ENCODE results near the gene ITGB1BP1. TPM values are rescaled to one million over a fixed set of nuclear protein-coding genes. Genes with fewer than 3 reads are reported as not detected.

The ITGB1BP1 gene
- total RNA-seq, 1 donor from 2014 or later, result 97.3 TPM

- Mint-ChIP-seq H3K4me3 (ENCODE audit: unreplicated experiment) (no peak overlapping the region), H3K36me3 (ENCODE audit: low read depth, unreplicated experiment) (peaks cover 10% of the 10 kb centered on the region)
Observed at GRCh38 chr2:9430316-9431293, 7.3 kb upstream of the ITGB1BP1 start.

GRCh38 chr2:9428965-9429577, 5.7 kb upstream of the ITGB1BP1 start:
- Mint-ChIP-seq H3K36me3 (ENCODE audit: low read depth, unreplicated experiment) (peaks cover 10% of the 10 kb centered on the region), H3K27ac (ENCODE audit: unreplicated experiment) (no peak overlapping the region), H3K9me3 (ENCODE audit: unreplicated experiment) (no peaks in the 10 kb centered on the region), H3K27me3 (ENCODE audit: unreplicated experiment) (no peaks in the 10 kb centered on the region), H3K4me1 (ENCODE audit: unreplicated experiment) (no peaks in the 10 kb centered on the region), H3K4me3 (ENCODE audit: unreplicated experiment) (no peak overlapping the region)
- no peak for DNase-seq (ENCODE audit: low spot score)
- TF ChIP-seq, protein P1, sequence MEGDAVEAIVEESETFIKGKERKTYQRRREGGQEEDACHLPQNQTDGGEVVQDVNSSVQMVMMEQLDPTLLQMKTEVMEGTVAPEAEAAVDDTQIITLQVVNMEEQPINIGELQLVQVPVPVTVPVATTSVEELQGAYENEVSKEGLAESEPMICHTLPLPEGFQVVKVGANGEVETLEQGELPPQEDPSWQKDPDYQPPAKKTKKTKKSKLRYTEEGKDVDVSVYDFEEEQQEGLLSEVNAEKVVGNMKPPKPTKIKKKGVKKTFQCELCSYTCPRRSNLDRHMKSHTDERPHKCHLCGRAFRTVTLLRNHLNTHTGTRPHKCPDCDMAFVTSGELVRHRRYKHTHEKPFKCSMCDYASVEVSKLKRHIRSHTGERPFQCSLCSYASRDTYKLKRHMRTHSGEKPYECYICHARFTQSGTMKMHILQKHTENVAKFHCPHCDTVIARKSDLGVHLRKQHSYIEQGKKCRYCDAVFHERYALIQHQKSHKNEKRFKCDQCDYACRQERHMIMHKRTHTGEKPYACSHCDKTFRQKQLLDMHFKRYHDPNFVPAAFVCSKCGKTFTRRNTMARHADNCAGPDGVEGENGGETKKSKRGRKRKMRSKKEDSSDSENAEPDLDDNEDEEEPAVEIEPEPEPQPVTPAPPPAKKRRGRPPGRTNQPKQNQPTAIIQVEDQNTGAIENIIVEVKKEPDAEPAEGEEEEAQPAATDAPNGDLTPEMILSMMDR (IDR thresholded peaks at IDR 0.05; ENCODE audit: unreplicated experiment), result no peak

More at GRCh38 chr2:9430316-9431293, 7.3 kb upstream of the ITGB1BP1 start:
- no peaks in the 10 kb centered on the region for H3K27me3 Mint-ChIP-seq (ENCODE audit: unreplicated experiment)
- TF ChIP-seq, protein P1 (IDR thresholded peaks at IDR 0.05; ENCODE audit: unreplicated experiment), result no peak
- H3K27ac Mint-ChIP-seq (ENCODE audit: unreplicated experiment), result no peak overlapping the region
- no peak for DNase-seq (ENCODE audit: low spot score)
- no peaks in the 10 kb centered on the region for H3K4me1 Mint-ChIP-seq (ENCODE audit: unreplicated experiment)
- no peaks in the 10 kb centered on the region for H3K9me3 Mint-ChIP-seq (ENCODE audit: unreplicated experiment)

DNA sequence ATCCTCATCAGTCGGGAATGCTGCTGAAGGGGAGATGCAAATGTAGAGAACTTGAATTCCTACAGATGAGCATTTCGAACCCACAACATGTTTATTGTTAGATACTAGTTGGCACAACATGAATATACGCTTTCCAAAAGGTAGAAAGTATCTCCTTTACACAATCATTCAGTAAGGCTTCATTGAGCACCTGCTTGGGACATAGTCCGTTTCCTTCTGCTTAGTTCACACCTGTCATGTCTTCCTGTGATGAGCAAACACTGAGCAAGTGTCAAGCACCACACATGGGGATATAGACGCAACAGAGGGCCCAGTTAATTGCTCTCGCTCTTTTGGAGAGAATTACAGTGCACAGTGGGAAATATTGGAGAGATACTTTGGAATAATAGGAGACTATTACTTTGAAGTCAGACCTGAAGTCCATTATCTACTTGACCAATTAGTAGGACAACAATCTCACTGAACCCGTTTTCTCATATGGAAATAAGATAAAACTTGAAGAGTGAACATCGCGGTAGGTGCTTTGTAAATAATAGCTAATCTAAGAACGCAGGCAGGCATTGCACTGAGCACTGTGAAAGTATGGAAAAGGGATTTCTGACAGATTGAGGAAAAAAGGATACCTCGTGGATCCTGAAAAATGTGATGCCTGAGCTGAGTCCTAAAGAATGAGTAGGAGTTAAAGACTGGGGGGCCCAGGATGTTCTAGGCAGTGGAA, 1.3 kb upstream of the ITGB1BP1 start:
- H3K36me3 Mint-ChIP-seq (ENCODE audit: low read depth, unreplicated experiment), result peaks cover 10% of the 10 kb centered on the region
- TF ChIP-seq, protein P1 (IDR thresholded peaks at IDR 0.05; ENCODE audit: unreplicated experiment), result no peak
- no peak overlapping the region for H3K27ac Mint-ChIP-seq (ENCODE audit: unreplicated experiment)
- peaks cover 9% of the 10 kb centered on the region for H3K4me1 Mint-ChIP-seq (ENCODE audit: unreplicated experiment)
- no peak for DNase-seq (ENCODE audit: low spot score)
- H3K4me3 Mint-ChIP-seq (ENCODE audit: unreplicated experiment), result no peak overlapping the region
- no peaks in the 10 kb centered on the region for H3K9me3 Mint-ChIP-seq (ENCODE audit: unreplicated experiment)
- peaks cover 12% of the 10 kb centered on the region for H3K27me3 Mint-ChIP-seq (ENCODE audit: unreplicated experiment)

- no peak for DNase-seq (ENCODE audit: low spot score)
- peaks cover 10% of the 10 kb centered on the region for H3K36me3 Mint-ChIP-seq (ENCODE audit: low read depth, unreplicated experiment)
- no peak overlapping the region for H3K27ac Mint-ChIP-seq (ENCODE audit: unreplicated experiment)
- H3K9me3 Mint-ChIP-seq (ENCODE audit: unreplicated experiment), result no peaks in the 10 kb centered on the region
- peaks cover 12% of the 10 kb centered on the region for H3K27me3 Mint-ChIP-seq (ENCODE audit: unreplicated experiment)
- H3K4me1 Mint-ChIP-seq (ENCODE audit: unreplicated experiment), result peaks cover 9% of the 10 kb centered on the region
- TF ChIP-seq, protein P1 (IDR thresholded peaks at IDR 0.05; ENCODE audit: unreplicated experiment), result no peak
- no peak overlapping the region for H3K4me3 Mint-ChIP-seq (ENCODE audit: unreplicated experiment)
Observed at GRCh38 chr2:9423922-9424272, 569 bp upstream of the ITGB1BP1 start.
